Measurements from ENCODE around the gene SIGLEC15. TPM values are rescaled to one million over a fixed set of nuclear protein-coding genes. Genes with fewer than 3 reads are reported as not detected.

The SIGLEC15 gene
- total RNA-seq, 2 donors from 2014 or later, result 0.49 to 0.54 TPM

GRCh38 chr18:45874491-45875184 lies 49.2 kb downstream of the SIGLEC15 start:
- no peak for ATAC-seq (ENCODE audit: insufficient number of reproducible peaks, low FRiP score, low read depth)
- Histone ChIP-seq H3K27me3 (replicated peaks; ENCODE audit: insufficient read depth) (no peaks in the 10 kb centered on the region), H3K9me3 (no peaks in the 10 kb centered on the region), H3K36me3 (peaks cover 24% of the 10 kb centered on the region), H3K4me3 (no peak overlapping the region), H3K4me1 (ENCODE audit: control insufficient read depth in 1 of 2, low read depth in 2 of 2) (no peaks in the 10 kb centered on the region), H3K27ac (no peak overlapping the region)
- DNase-seq (ENCODE audit: low spot score), result no peak
- TF ChIP-seq, protein P1, sequence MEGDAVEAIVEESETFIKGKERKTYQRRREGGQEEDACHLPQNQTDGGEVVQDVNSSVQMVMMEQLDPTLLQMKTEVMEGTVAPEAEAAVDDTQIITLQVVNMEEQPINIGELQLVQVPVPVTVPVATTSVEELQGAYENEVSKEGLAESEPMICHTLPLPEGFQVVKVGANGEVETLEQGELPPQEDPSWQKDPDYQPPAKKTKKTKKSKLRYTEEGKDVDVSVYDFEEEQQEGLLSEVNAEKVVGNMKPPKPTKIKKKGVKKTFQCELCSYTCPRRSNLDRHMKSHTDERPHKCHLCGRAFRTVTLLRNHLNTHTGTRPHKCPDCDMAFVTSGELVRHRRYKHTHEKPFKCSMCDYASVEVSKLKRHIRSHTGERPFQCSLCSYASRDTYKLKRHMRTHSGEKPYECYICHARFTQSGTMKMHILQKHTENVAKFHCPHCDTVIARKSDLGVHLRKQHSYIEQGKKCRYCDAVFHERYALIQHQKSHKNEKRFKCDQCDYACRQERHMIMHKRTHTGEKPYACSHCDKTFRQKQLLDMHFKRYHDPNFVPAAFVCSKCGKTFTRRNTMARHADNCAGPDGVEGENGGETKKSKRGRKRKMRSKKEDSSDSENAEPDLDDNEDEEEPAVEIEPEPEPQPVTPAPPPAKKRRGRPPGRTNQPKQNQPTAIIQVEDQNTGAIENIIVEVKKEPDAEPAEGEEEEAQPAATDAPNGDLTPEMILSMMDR (IDR thresholded peaks at IDR 0.05), result no peak

- no peak for DNase-seq (ENCODE audit: low spot score)
- Histone ChIP-seq H3K27ac (no peak overlapping the region), H3K9me3 (no peaks in the 10 kb centered on the region), H3K36me3 (peaks cover 20% of the 10 kb centered on the region), H3K4me3 (no peak overlapping the region), H3K27me3 (replicated peaks; ENCODE audit: insufficient read depth) (no peaks in the 10 kb centered on the region), H3K4me1 (ENCODE audit: control insufficient read depth in 1 of 2, low read depth in 2 of 2) (peaks cover 3 to 4% of the 10 kb centered on the region in 2 donors)
- ATAC-seq (ENCODE audit: insufficient number of reproducible peaks, low FRiP score, low read depth), result no peak
- TF ChIP-seq, protein P1 (IDR thresholded peaks at IDR 0.05), result no peak
Observed at GRCh38 chr18:45876161-45876560, 50.7 kb downstream of the SIGLEC15 start.

DNA sequence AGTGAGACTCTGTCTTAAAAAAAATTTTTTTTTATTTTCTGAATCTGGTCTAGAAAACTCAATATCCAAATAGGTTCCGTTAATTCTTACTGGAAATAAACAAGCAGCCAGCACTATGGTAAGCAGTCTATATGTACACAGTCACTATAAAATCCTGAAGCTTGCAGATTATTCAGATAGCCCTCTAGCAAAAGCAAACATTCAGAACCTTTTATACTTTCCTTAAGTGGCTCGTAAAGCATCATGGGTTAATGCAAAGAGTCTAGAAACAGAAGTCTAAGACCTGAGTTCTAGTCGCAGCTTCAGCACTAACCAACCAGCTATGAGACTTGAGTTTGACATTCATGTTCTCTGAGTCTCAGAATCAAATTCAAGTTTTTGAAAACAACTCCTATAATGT lies 51.9 kb downstream of the SIGLEC15 start:
- Histone ChIP-seq H3K4me1 (ENCODE audit: control insufficient read depth in 1 of 2, low read depth in 2 of 2) (peaks cover 3 to 4% of the 10 kb centered on the region in 2 donors), H3K27ac (no peak overlapping the region), H3K9me3 (no peaks in the 10 kb centered on the region), H3K27me3 (replicated peaks; ENCODE audit: insufficient read depth) (no peaks in the 10 kb centered on the region), H3K4me3 (no peak overlapping the region), H3K36me3 (peaks cover 17% of the 10 kb centered on the region)
- DNase-seq (ENCODE audit: low spot score), result no peak
- no peak for ATAC-seq (ENCODE audit: insufficient number of reproducible peaks, low FRiP score, low read depth)
- TF ChIP-seq, protein P1 (IDR thresholded peaks at IDR 0.05), result no peak

GRCh38 chr18:45879681-45880655 lies 54.5 kb downstream of the SIGLEC15 start:
- ATAC-seq (ENCODE audit: insufficient number of reproducible peaks, low FRiP score, low read depth) (peak; percentile 55), DNase-seq (ENCODE audit: low spot score) (no peak)
- no peak overlapping the region for H3K4me3 ChIP-seq
- H3K4me1 ChIP-seq (ENCODE audit: control insufficient read depth in 1 of 2, low read depth in 2 of 2), result peaks cover 3 to 4% of the 10 kb centered on the region in 2 donors
- no peaks in the 10 kb centered on the region for H3K27me3 ChIP-seq (replicated peaks; ENCODE audit: insufficient read depth)
- TF ChIP-seq, protein P1 (IDR thresholded peaks at IDR 0.05), result peak; percentile 98
- H3K36me3 ChIP-seq, result peaks cover 12% of the 10 kb centered on the region
- peak overlapping the region in 1 of 2 donors; percentile 40 for H3K27ac ChIP-seq
- no peaks in the 10 kb centered on the region for H3K9me3 ChIP-seq
